GM18520 (cell line): ENCODE results near the gene ALKBH7.
"Not testable (repeated sequence)": the region's sequence is repeated elsewhere in the genome, so short reads cannot be mapped to it uniquely, and the experiment has no call there.

Experiments
- ATAC-seq: cut with Tn5 transposase; IDR thresholded peaks from one replicate; pipeline ENCODE4 v1.9.1; 2021; ENCODE audit not compliant: unreplicated experiment

The ALKBH7 gene

GRCh38 chr19:6400062-6400944 is 27.7 kb downstream of the ALKBH7 start:
- ATAC-seq = not testable (repeated sequence)

DNA sequence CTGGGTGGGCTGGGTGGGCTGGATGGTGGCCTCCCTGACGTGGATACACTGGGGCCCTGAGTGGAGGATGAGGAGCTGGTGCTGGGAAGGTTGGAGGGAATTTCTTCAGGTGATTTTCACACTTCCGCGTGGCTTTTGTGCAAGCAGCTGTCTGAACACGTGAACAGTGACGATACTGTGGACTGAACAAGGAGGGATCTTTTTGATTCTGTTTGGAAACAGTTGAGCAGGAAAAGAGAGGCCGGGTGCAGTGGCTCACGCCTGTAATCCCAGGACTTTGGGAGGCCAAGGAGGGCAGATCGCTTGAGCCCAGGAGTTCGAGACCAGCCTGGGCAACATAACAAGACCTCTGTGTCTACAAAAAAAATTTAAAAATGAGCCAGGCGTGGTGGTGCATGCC is 29.5 kb downstream of the ALKBH7 start:
- ATAC-seq = no peak

DNA sequence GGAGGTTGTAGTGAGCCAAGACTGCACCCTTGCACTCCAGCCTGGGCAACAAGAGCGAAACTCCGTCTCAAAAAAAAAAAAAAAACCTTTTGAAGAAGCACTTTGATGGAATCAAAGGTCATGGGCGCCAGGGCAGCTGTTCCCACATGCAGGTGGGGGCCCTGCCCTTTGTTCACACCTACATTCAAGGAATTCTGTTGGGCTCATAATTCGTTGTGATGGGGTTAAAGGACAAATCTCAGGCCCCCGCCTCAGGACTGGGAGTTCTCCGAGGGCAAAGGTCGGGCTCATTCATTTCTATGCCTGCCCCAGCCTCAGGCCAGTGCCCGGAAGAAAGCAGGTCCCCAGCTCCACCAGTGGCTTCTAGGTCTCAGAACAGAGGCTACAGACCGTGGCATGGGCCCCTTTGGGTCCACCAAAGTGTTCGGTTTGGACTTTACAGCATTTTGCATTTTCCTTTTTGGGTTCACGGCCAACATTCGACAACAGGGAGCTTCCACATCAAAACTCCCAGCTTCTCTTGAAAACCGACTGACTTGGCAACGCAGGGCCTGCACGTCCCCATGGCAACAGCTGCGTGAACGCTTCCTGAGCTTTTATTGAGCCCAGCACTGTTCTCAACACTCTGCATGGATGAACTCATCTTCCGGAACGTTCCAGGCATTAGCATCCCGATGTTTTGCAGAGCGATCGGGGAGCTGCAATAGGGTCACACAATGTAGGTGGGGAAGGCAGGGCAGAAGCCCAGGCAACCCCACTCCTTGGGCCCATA is 30.4 kb downstream of the ALKBH7 start:
- no peak for ATAC-seq

GRCh38 chr19:6406401-6406800 is 33.8 kb downstream of the ALKBH7 start:
- no peak for ATAC-seq

GRCh38 chr19:6409346-6409745 is 36.8 kb downstream of the ALKBH7 start:
- no peak for ATAC-seq

DNA sequence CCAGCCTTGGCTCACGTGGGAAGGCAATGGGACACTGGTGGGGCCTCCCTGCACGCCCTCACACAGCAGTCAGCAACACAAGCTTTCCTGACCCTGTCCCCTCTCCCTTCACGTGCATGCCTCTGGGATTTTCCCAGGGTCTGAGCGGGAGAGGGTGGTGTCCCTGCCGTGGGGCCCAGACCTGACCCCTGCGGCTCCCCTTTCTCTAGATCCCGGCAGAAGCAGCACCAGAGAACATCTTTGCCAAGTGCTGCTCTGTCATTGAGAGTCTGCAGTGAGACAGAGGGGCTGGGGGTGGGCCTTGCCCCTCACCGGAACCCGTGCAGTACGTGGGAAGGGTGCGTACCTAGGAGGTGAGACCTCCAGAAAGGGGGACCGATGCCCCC is 39.5 kb downstream of the ALKBH7 start:
- no peak for ATAC-seq

DNA sequence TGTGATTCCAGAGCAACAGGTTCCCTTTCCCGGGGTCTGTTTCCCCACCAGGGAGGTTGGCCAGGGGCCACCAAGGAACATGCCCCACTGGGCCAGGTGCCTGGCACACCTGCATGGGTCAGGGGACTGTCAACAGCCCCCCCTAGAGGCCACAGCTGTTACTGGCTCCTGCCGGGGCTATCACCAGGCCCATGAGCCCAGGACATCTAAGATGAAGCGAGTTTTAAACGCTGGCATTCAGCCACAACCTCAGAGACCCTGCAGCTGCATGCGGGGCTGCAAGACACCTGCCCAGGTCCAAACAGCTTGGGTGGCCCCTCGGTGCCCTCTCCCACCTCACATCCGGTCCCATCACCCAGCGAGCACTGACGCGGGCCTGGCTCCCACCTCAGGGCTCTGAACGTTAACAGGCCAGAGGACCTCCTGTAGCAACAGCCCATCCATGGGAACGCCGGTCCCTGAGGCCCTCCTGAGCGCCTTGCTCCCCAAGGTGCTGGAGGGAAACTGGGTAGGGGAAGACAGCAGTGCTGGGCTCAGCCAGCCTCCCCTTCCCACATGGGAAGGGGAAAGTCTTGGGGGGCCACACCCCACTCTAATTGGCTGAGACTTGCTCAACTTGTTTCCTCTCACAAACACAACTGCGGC is 40.0 kb downstream of the ALKBH7 start:
- ATAC-seq = no peak

DNA sequence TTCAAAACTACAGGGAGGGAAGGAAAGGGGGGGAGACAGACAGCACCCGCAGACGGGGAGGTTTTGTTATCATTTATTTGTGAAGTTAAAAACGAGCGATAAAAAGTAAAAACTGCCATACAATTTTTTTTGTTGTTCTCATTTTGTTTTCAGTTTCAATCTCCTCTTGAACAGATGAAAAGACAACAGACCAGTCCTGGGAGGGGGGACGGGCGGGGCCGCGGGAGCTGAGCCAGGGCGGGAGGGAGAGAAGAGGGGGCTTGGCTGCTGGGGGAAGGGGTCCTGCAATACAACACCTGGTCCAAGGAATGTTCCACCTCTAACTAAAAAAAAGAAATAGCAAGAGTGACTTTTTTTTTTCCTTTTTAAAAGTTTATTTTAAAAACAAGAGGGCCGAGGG is 40.7 kb downstream of the ALKBH7 start:
- ATAC-seq = no peak

DNA sequence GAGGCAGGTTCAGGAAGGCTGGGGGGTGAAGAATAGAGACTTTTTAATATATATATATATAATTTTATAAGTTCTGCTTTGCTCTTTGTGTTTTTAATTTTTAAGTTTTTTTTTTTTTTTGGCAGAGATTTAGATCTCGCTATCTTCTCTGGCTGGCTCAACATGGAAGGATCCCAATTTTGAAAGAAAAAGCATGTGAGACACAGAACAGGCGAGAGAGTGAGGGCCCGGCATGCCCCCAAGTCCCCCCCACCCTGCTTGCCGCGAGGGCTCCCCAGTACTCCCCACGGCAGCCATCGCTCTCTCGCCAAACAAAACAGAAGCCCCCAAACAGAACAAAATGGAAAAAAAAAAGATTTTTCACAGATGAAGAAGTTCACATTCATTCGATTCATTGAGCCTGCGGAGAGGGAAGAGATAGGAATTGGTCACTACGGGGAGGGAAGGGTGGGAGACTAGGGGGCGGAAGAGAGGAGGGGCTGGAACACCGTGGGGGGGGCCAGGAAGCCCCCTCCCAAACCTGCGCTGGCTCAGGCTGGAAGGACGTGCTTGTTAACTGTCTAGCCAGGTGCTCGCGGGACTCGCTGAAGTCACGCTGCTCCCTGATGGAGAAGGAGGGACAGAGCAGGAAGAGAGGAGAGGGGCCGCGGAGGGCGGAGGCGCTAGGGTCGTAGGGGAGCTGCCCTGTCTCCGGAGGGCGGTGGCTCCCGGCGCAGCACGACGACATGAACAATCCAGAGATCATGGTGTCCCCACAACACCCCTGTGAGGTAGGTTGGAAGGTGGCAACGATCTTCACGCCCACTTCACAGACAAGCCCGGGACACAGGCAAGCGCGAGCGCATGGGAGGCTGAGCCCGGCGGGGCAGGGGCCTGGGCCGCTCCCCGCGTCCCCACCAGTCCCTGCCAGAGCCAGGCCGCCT is 41.4 kb downstream of the ALKBH7 start:
- no peak for ATAC-seq

DNA sequence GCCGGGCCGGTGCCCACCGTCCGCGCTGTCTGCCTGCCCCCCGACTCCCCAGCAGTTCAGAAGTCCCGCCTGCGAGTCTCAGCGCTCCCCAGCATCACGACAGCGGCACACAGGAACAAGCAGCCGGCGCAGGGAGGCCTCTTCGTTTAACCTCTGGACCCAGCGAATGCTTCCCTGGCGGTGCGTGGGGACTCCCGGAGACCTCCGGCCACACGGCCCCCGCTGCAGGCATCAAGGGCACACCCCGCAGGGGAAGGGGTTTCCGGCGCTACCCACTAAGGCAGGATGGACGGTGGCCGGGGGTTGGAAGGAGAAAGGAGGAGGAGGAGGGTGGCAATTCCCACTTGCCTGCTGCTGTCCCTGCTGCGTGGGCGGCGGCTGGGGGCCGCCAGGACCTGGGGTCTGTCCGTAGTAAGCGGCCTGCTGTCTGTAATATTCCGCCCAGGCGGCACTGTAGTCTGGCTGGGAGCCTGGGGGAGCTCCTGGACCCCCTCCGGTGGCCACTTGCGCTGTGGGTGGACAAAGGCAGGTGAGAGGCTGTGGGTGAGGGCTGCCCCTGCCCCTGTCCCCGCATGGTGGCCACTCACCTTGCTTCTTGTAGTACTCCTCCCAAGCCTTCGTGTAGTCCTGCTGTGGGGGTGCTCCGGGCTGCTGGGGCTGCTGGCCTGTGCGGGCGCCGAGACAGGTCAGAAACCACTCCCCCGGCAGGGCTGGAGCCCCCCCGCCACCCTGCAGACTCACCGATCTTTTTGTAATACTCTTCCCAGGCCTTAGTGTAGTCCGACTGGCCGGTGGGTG is 42.4 kb downstream of the ALKBH7 start:
- no peak for ATAC-seq

GRCh38 chr19:6415591-6416190 is 43.1 kb downstream of the ALKBH7 start:
- ATAC-seq = no peak

GRCh38 chr19:6416658-6417405 is 44.2 kb downstream of the ALKBH7 start:
- ATAC-seq = no peak

GRCh38 chr19:6417713-6418561 is 45.3 kb downstream of the ALKBH7 start:
- no peak for ATAC-seq

- no peak for ATAC-seq
Measured at GRCh38 chr19:6418562-6418932, 46.0 kb downstream of the ALKBH7 start.

DNA sequence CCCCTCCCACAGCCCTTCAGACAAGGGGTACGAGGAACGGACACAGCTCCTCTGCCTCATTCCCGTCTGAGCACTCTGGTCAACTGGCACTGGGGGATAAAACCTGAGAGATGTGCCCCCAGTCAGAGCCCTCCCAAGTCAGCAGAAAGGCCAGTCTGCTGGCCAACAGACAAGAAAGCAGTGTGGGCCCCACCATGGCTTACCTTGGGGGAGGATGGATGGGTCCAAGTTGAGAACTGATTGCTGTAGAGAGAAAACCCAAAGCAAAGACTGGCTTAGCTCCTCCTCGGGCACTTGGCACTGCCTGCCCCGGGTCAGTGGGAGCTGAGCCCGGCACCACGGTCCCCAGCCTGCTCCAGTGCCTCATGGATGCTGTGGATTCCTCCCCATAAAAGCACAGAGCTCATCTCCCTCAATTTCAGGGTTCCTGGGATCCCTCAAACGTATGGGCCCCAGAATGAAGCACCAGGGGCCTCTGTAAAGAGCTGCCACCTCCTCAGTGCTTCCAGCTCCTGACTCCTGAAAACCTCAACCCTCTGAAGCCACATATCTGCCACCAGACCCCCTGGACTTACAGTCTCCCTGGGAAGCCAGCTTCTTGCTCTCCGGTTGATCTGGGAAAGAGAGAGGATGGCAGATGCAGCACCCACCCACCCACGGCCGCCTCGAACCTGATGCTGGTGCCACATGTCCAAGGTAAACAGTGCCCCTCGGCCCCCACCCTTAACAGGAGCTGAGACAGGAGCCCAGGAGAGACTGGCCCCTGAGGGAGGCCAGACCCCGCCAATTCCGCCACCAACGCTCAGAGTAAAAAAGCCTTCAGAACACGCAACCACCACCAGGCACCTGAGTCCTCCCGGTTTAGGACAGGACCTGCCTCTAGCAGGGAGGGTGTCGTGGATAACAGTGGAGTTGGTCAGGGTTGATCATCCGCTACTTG is 48.8 kb downstream of the ALKBH7 start:
- ATAC-seq = no peak

DNA sequence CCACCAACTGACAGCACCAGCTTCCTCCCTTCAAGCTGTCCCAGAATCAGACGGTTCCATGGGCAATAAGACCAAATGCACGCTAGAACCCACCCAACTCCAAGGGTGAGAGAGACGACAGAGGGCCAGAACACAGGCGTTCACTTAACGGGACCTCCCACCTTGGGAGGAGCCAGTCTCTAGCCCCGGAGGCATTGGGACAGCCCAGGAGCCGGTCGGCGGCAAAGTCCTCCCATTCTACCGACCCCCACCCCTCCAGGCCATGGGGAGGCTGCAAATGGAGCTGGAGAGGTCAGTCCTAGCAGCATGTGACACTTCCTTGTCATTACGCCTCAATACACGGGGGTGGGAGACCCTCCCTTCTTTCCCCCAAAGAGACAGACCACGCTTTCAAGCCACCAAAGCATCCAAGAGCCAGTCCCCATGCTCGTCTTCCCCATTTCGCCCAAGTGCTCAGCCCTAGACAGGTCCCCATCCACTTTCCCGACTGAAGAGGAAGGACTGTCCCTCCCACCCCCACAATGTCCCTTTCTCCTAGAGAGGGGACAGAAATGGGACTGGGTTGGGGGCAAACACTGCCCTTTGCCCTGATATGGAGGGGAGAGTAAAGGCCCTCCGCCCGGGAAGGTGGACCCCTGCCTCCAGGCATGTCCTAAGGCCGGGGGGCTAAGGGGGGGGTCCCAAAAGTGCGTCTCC is 51.1 kb downstream of the ALKBH7 start:
- no peak for ATAC-seq
